NCI-H1694 (cell line): Measurements from ENCODE around the gene ARL15.
"Not testable (repeated sequence)": the region's sequence is repeated elsewhere in the genome, so short reads cannot be mapped to it uniquely, and the experiment has no call there.

Source experiments
- DNase-seq: peaks from one replicate; lab custom pipeline; 2025; lab: John Stamatoyannopoulos, UW

ARL15 gene

GRCh38 chr5:54310433-54311175 is at the start of gene ARL15:
TSS of gene ARL15 (minus strand) at chr5:54310573.
- DNase-seq: peak; percentile 96

- no peak for DNase-seq
These were observed 49.7 kb upstream of the ARL15 start for GRCh38 chr5:54360089-54360488.

- peak; percentile 41 for DNase-seq
These were observed 47.2 kb upstream of the ARL15 start for GRCh38 chr5:54357408-54358058.

GRCh38 chr5:54353933-54354564 is 43.7 kb upstream of the ARL15 start:
- not testable (repeated sequence) for DNase-seq

- DNase-seq: not testable (repeated sequence)
These were observed 42.2 kb upstream of the ARL15 start for GRCh38 chr5:54352580-54352979.

GRCh38 chr5:54347221-54347865 is 37.0 kb upstream of the ARL15 start:
- DNase-seq: no peak

GRCh38 chr5:54344653-54345052 is 34.3 kb upstream of the ARL15 start:
- DNase-seq: no peak

- DNase-seq: no peak
These were observed 31.6 kb upstream of the ARL15 start for GRCh38 chr5:54341971-54342370.

- DNase-seq: no peak
These were observed 27.1 kb upstream of the ARL15 start for GRCh38 chr5:54337523-54337922.

- no peak for DNase-seq
These were observed 22.3 kb upstream of the ARL15 start for GRCh38 chr5:54332720-54333119.

- DNase-seq: no peak
These were observed 19.6 kb upstream of the ARL15 start for GRCh38 chr5:54329731-54330709.

GRCh38 chr5:54326662-54327270 is 16.4 kb upstream of the ARL15 start:
- no peak for DNase-seq

- no peak for DNase-seq
These were observed 15.4 kb upstream of the ARL15 start for GRCh38 chr5:54325610-54326311.

- no peak for DNase-seq
These were observed 14.9 kb upstream of the ARL15 start for GRCh38 chr5:54325272-54325609.

- no peak for DNase-seq
These were observed 14.4 kb upstream of the ARL15 start for GRCh38 chr5:54324651-54325271.

GRCh38 chr5:54323495-54323894 is 13.1 kb upstream of the ARL15 start:
- DNase-seq: no peak

- no peak for DNase-seq
These were observed 9.9 kb upstream of the ARL15 start for GRCh38 chr5:54320256-54320655.

- no peak for DNase-seq
These were observed 7.3 kb upstream of the ARL15 start for GRCh38 chr5:54317511-54318260.
